HEK293T (cell line): ENCODE data around the gene CPNE4.

Source experiments
- BHLHE40 ChIP-seq: fragments of 450-650 bp; IDR thresholded peaks from 2 replicates; pipeline ENCODE4 v1.6.1; 2016; ENCODE audit warnings: mild to moderate bottlenecking, moderate library complexity, borderline replicate concordance
- ELF4 ChIP-seq: fragments of 450-650 bp; IDR thresholded peaks from 2 replicates; pipeline ENCODE4 v1.6.1; 2017; ENCODE audit warnings: antibody characterized with exemption
- FOXA1 ChIP-seq: fragments of 450-650 bp; IDR thresholded peaks from 2 replicates; pipeline ENCODE4 v1.6.1; 2016; ENCODE audit warnings: mild to moderate bottlenecking
- FOXM1 ChIP-seq: fragments of 450-650 bp; IDR thresholded peaks from 2 replicates; pipeline ENCODE4 v1.6.1; 2017; ENCODE audit warnings: mild to moderate bottlenecking, borderline replicate concordance
- HDGF ChIP-seq: fragments of 450-650 bp; IDR thresholded peaks from 2 replicates; pipeline ENCODE4 v1.6.1; 2017; ENCODE audit warnings: antibody characterized with exemption, borderline replicate concordance
- L3MBTL2 ChIP-seq: fragments of 450-650 bp; conservative IDR thresholded peaks from 2 replicates; pipeline ENCODE4 v1.6.1; 2016; ENCODE audit warnings: mild to moderate bottlenecking
- NFRKB ChIP-seq: fragments of 450-650 bp; IDR thresholded peaks from 2 replicates; pipeline ENCODE4 v1.6.1; 2016; ENCODE audit warnings: mild to moderate bottlenecking, moderate library complexity
- SP1 ChIP-seq: fragments of 450-650 bp; IDR thresholded peaks from 2 replicates; pipeline ENCODE4 v1.6.1; 2017
- SUZ12 ChIP-seq: fragments of 450-650 bp; IDR thresholded peaks from 2 replicates; pipeline ENCODE4 v1.6.1; 2016; ENCODE audit warnings: mild to moderate bottlenecking
- ZNF384 ChIP-seq: fragments of 450-650 bp; IDR thresholded peaks from 2 replicates; pipeline ENCODE4 v1.6.1; 2016

GRCh38 chr3:132047209-132047608 is 12.4 kb upstream of the CPNE4 start:
- no peak for TF ChIP-seq BHLHE40
- no peak for TF ChIP-seq HDGF
- TF ChIP-seq ZNF384: no peak
- no peak for TF ChIP-seq SP1
- no peak for TF ChIP-seq ELF4
- TF ChIP-seq FOXM1: no peak
- no peak for TF ChIP-seq SUZ12
- no peak for TF ChIP-seq NFRKB
- no peak for TF ChIP-seq L3MBTL2
- no peak for TF ChIP-seq FOXA1
